GM23338 (cell line): ENCODE measurements around the gene PKD2. TPM values are rescaled to one million over a fixed set of nuclear protein-coding genes. Genes with fewer than 3 reads are reported as not detected.

ENCODE experiments used
- ATAC-seq: fragments of 200-7000 bp; cut with Tn5 transposase; 3 replicates; pipeline ENCODE4 v1.9.1; 2020
- DNase-seq: peaks from one replicate; pipeline ENCODE4 v3.0.0-alpha.2; 2015; ENCODE audit warnings: low spot score
- H2AFZ ChIP-seq: fragments of 200-600 bp; sonication (generic); 2 replicates; pipeline ENCODE4 v1.8.0; 2016; ENCODE audit warnings: antibody characterized with exemption, mild to moderate bottlenecking, moderate library complexity
- H3F3A ChIP-seq: fragments of 200-600 bp; sonication (generic); replicated peaks from 2 replicates; pipeline ENCODE4 v1.8.0; 2017; ENCODE audit warnings: antibody characterized with exemption, mixed run types, low read depth
- H3K27ac ChIP-seq: fragments of 200-600 bp; sonication (generic); 2 replicates; pipeline ENCODE4 v1.6.1; 2016; ENCODE audit warnings: low read depth
- H3K27me3 ChIP-seq: fragments of 200-600 bp; sonication (generic); 2 replicates; pipeline ENCODE4 v1.8.0; 2016; ENCODE audit warnings: mild to moderate bottlenecking, mixed run types, moderate library complexity; ENCODE audit not compliant: insufficient read depth
- H3K36me3 ChIP-seq: fragments of 200-600 bp; sonication (generic); 2 replicates; pipeline ENCODE4 v1.8.0; 2016; ENCODE audit warnings: mild to moderate bottlenecking; ENCODE audit not compliant: insufficient read depth
- H3K4me1 ChIP-seq: fragments of 200-600 bp; sonication (generic); 2 replicates; pipeline ENCODE4 v1.8.0; 2016; ENCODE audit warnings: mild to moderate bottlenecking, moderate library complexity; ENCODE audit not compliant: insufficient read depth
- H3K4me2 ChIP-seq: fragments of 200-600 bp; sonication (generic); 2 replicates; pipeline ENCODE4 v1.7.1; 2017; ENCODE audit warnings: mixed run types
- H3K4me3 ChIP-seq: fragments of 200-600 bp; sonication (generic); 2 replicates; pipeline ENCODE4 v1.6.1; 2016; ENCODE audit warnings: mixed run types
- H3K79me2 ChIP-seq: fragments of 200-600 bp; sonication (generic); replicated peaks from 2 replicates; pipeline ENCODE4 v1.8.0; 2017; ENCODE audit warnings: mild to moderate bottlenecking; ENCODE audit not compliant: insufficient read depth
- H3K9me2 ChIP-seq: fragments of 200-600 bp; sonication (generic); 2 replicates; pipeline ENCODE4 v1.8.0; 2017; ENCODE audit not compliant: insufficient read depth
- H4K20me1 ChIP-seq: fragments of 200-600 bp; sonication (generic); replicated peaks from 2 replicates; pipeline ENCODE4 v1.8.0; 2017; ENCODE audit warnings: mild to moderate bottlenecking; ENCODE audit not compliant: insufficient read depth
- H3K27ac Mint-ChIP-seq: 2 replicates; pipeline ENCODE4 v1.8.0; 2020; ENCODE audit warnings: inconsistent platforms, mild to moderate bottlenecking, moderate library complexity, mixed read lengths
- H3K27me3 Mint-ChIP-seq: 3 replicates; pipeline ENCODE4 v1.8.0; 2022; ENCODE audit warnings: low read depth, mild to moderate bottlenecking, moderate library complexity, mixed read lengths, inconsistent platforms; ENCODE audit not compliant: insufficient read depth, poor library complexity
- H3K36me3 Mint-ChIP-seq: 3 replicates; pipeline ENCODE4 v1.8.0; 2021; ENCODE audit warnings: low read depth, mild to moderate bottlenecking, inconsistent platforms, moderate library complexity, mixed read lengths
- H3K4me1 Mint-ChIP-seq: 3 replicates; pipeline ENCODE4 v1.8.0; 2020; ENCODE audit warnings: mild to moderate bottlenecking, inconsistent platforms, mixed read lengths
- H3K4me3 Mint-ChIP-seq: 3 replicates; pipeline ENCODE4 v1.8.0; 2021; ENCODE audit warnings: moderate library complexity, mild to moderate bottlenecking, inconsistent platforms, mixed read lengths
- H3K9me3 Mint-ChIP-seq: 3 replicates; pipeline ENCODE4 v1.8.0; 2020; ENCODE audit warnings: moderate library complexity, mild to moderate bottlenecking, inconsistent platforms, mixed read lengths
- CREB1 ChIP-seq: fragments of 250-450 bp; sonication (Bioruptor Pico); IDR thresholded peaks from 2 replicates; pipeline ENCODE4 v1.5.0; 2020; ENCODE audit warnings: low read depth, mild to moderate bottlenecking, moderate library complexity
- CTCF ChIP-seq, 2 experiments: fragments of 200-600 bp in 1 of 2; sonication (generic) in 1 of 2; conservative IDR thresholded peaks; 2 replicates each; pipeline versions ENCODE4 v1.5.1 to v1.6.1; 2016 to 2017; ENCODE audit warnings: antibody characterized with exemption in 2 of 2, low read depth in 2 of 2, mild to moderate bottlenecking in 2 of 2, moderate library complexity in 1 of 2
- ETS1 ChIP-seq: IDR thresholded peaks from 2 replicates; pipeline ENCODE4 v1.6.1; 2016; ENCODE audit warnings: antibody characterized with exemption
- EZH2phosphoT487 ChIP-seq: fragments of 200-600 bp; sonication (generic); IDR thresholded peaks from one replicate; pipeline ENCODE4 v1.8.1; 2018; ENCODE audit warnings: antibody characterized with exemption; ENCODE audit not compliant: unreplicated experiment
- JUNB ChIP-seq: IDR thresholded peaks from one replicate; pipeline ENCODE4 v1.6.1; 2016; ENCODE audit warnings: antibody characterized with exemption; ENCODE audit not compliant: unreplicated experiment
- NANOG ChIP-seq: IDR thresholded peaks from 2 replicates; pipeline ENCODE4 v1.6.1; 2016; ENCODE audit warnings: antibody characterized with exemption, borderline replicate concordance
- POLR2AphosphoS5 ChIP-seq: IDR thresholded peaks from 2 replicates; pipeline ENCODE4 v1.6.1; 2016; ENCODE audit warnings: antibody characterized with exemption, low read depth
- REST ChIP-seq: IDR thresholded peaks from one replicate; pipeline ENCODE4 v1.6.1; 2018; ENCODE audit warnings: antibody characterized with exemption; ENCODE audit not compliant: unreplicated experiment
- STAT1 ChIP-seq: IDR thresholded peaks from one replicate; pipeline ENCODE4 v1.6.1; 2016; ENCODE audit warnings: antibody characterized with exemption; ENCODE audit not compliant: unreplicated experiment
- ZNF114 ChIP-seq: fragments of 250-450 bp; sonication (Bioruptor Pico); IDR thresholded peaks from 2 replicates; pipeline ENCODE4 v1.5.0; 2020; ENCODE audit warnings: mild to moderate bottlenecking, moderate library complexity
- ZNF331 ChIP-seq: fragments of 250-450 bp; sonication (Bioruptor Pico); IDR thresholded peaks from 2 replicates; pipeline ENCODE4 v1.5.0; 2020; ENCODE audit warnings: low read depth, mild to moderate bottlenecking, moderate library complexity
- ZNF462 ChIP-seq: fragments of 250-450 bp; sonication (Bioruptor Pico); IDR thresholded peaks from 2 replicates; pipeline ENCODE4 v1.5.0; 2020; ENCODE audit warnings: mild to moderate bottlenecking, moderate library complexity
- polyA plus RNA-seq: library from polyadenylated mRNA; unstranded; fragments of >200 nt; fragmentation: Nextera tagmentation; extraction: Ambion mirVana; gene quantifications from 2 replicates; pipeline ENCODE4 v1.2.1, GENCODE V29; 2016
- total RNA-seq: library from RNA; depleted of rRNA; stranded (reverse); fragments of >200 nt; shearing (Covaris generic); gene quantifications from 2 replicates; pipeline ENCODE4 v1.2.3, GENCODE V29; 2014

The PKD2 gene
- total and polyA plus RNA-seq, 2 experiments from 2014 or later, result 17.9 to 45.3 TPM

- TF ChIP-seq ZNF462 (CRISPR knock-in tag) (no peak), EZH2phosphoT487 (no peak), ZNF114 (no peak), CREB1 (CRISPR knock-in tag) (no peak), POLR2AphosphoS5 (no peak)
Measured at GRCh38 chr4:88091378-88091777, 83.9 kb downstream of the PKD2 start (continued).

GRCh38 chr4:88093874-88094273 is 86.4 kb downstream of the PKD2 start:
- Histone ChIP-seq H3F3A (no peaks in the 10 kb centered on the region), H3K27me3 (no peaks in the 10 kb centered on the region), H3K9me2 (no peaks in the 10 kb centered on the region), H3K4me3 (no peak overlapping the region), H2AFZ (no peak overlapping the region), H3K27ac (no peak overlapping the region), H4K20me1 (no peaks in the 10 kb centered on the region; the same call in 1 of the 2 replicates), H3K4me2 (no peak overlapping the region), H3K36me3 (no peaks in the 10 kb centered on the region), H3K4me1 (0 out of 2 replicates have a peak, but pooled peaks cover 6% of the 10 kb centered on the region), H3K79me2 (no peaks in the 10 kb centered on the region)
- DNase-seq (no peak), ATAC-seq (no peak)
- H3K9me3 Mint-ChIP-seq, result no peaks in the 10 kb centered on the region
- peaks cover 7% of the 10 kb centered on the region; the same call in 1 of the 3 replicates for H3K4me1 Mint-ChIP-seq
- H3K4me3 Mint-ChIP-seq, result no peak overlapping the region
- no peaks in the 10 kb centered on the region; the same call in 2 of the 3 replicates for H3K36me3 Mint-ChIP-seq
- no peaks in the 10 kb centered on the region for H3K27me3 Mint-ChIP-seq
- H3K27ac Mint-ChIP-seq, result no peak overlapping the region
- TF ChIP-seq POLR2AphosphoS5 (no peak), CTCF (conservative IDR thresholded peaks at IDR 0.05; ENCODE audit: low read depth in 2 of 2) (no peak), JUNB (no peak), ETS1 (no peak), STAT1 (no peak), CREB1 (CRISPR knock-in tag) (no peak), EZH2phosphoT487 (no peak), REST (no peak), ZNF331 (CRISPR knock-in tag) (no peak), NANOG (no peak)
